Measurements from ENCODE around the gene CDC37L1. TPM values are rescaled to one million over a fixed set of nuclear protein-coding genes. Genes with fewer than 3 reads are reported as not detected.

Gene CDC37L1
- total and polyA plus RNA-seq, 2 experiments from 2014 or later: 26.9 to 29.6 TPM

GRCh38 chr9:4734150-4734549 is 54.8 kb downstream of the CDC37L1 start:
- Histone ChIP-seq H3K4me2 (no peak overlapping the region), H3K79me2 (replicated peaks; ENCODE audit: insufficient read depth) (peaks cover 87% of the 10 kb centered on the region)

DNA sequence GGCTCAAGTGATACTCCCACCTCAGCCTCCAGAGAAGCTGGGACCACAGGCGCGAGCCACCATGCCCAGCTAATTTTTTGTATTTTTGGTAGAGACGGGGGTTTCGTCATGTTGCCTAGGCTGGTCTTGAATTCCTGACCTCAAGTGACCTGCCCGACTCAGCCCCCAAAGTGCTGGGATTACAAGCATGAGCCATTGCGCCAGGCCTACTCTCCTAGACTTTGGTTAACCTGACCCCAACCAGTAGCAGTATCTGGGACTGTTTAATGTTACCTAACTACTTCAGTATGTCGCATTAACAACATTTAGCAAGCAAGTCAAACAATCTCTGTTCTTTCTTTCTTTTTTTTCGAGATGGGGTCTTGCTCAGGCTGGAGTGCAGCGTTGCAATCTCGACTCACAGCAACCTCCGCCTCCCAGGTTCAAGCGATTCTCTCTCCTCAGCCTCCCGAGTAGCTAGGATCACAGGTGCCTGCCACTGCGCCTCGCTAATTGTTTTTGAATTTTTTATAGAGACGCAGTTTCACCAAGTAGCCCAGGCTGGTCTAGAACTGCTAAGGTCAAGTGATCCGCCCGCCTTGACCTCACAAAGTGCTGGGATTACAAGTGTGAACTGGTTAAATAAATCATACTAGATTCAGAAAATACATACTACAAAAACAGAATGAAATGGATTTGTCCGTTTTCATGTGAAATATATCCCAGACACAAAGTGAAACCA is 59.7 kb downstream of the CDC37L1 start:
- no peaks in the 10 kb centered on the region; the same call in 2 of the 3 replicates for H3K9me3 Mint-ChIP-seq
- TF ChIP-seq, protein P1, sequence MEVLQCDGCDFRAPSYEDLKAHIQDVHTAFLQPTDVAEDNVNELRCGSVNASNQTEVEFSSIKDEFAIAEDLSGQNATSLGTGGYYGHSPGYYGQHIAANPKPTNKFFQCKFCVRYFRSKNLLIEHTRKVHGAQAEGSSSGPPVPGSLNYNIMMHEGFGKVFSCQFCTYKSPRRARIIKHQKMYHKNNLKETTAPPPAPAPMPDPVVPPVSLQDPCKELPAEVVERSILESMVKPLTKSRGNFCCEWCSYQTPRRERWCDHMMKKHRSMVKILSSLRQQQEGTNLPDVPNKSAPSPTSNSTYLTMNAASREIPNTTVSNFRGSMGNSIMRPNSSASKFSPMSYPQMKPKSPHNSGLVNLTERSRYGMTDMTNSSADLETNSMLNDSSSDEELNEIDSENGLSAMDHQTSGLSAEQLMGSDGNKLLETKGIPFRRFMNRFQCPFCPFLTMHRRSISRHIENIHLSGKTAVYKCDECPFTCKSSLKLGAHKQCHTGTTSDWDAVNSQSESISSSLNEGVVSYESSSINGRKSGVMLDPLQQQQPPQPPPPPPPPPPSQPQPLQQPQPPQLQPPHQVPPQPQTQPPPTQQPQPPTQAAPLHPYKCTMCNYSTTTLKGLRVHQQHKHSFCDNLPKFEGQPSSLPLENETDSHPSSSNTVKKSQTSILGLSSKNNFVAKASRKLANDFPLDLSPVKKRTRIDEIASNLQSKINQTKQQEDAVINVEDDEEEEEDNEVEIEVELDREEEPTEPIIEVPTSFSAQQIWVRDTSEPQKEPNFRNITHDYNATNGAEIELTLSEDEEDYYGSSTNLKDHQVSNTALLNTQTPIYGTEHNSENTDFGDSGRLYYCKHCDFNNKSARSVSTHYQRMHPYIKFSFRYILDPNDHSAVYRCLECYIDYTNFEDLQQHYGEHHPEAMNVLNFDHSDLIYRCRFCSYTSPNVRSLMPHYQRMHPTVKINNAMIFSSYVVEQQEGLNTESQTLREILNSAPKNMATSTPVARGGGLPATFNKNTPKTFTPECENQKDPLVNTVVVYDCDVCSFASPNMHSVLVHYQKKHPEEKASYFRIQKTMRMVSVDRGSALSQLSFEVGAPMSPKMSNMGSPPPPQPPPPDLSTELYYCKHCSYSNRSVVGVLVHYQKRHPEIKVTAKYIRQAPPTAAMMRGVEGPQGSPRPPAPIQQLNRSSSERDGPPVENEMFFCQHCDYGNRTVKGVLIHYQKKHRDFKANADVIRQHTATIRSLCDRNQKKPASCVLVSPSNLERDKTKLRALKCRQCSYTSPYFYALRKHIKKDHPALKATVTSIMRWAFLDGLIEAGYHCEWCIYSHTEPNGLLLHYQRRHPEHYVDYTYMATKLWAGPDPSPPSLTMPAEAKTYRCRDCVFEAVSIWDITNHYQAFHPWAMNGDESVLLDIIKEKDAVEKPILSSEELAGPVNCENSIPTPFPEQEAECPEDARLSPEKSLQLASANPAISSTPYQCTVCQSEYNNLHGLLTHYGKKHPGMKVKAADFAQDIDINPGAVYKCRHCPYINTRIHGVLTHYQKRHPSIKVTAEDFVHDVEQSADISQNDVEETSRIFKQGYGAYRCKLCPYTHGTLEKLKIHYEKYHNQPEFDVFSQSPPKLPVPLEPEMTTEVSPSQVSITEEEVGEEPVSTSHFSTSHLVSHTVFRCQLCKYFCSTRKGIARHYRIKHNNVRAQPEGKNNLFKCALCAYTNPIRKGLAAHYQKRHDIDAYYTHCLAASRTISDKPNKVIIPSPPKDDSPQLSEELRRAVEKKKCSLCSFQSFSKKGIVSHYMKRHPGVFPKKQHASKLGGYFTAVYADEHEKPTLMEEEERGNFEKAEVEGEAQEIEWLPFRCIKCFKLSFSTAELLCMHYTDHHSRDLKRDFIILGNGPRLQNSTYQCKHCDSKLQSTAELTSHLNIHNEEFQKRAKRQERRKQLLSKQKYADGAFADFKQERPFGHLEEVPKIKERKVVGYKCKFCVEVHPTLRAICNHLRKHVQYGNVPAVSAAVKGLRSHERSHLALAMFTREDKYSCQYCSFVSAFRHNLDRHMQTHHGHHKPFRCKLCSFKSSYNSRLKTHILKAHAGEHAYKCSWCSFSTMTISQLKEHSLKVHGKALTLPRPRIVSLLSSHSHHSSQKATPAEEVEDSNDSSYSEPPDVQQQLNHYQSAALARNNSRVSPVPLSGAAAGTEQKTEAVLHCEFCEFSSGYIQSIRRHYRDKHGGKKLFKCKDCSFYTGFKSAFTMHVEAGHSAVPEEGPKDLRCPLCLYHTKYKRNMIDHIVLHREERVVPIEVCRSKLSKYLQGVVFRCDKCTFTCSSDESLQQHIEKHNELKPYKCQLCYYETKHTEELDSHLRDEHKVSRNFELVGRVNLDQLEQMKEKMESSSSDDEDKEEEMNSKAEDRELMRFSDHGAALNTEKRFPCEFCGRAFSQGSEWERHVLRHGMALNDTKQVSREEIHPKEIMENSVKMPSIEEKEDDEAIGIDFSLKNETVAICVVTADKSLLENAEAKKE (CRISPR knock-in tag; IDR thresholded peaks at IDR 0.05): no peak
- no peak for TF ChIP-seq EZH2phosphoT487 (IDR thresholded peaks at IDR 0.05; ENCODE audit: unreplicated experiment)
- no peak for TF ChIP-seq NANOG (IDR thresholded peaks at IDR 0.05; ENCODE audit: borderline replicate concordance)
- TF ChIP-seq STAT1 (IDR thresholded peaks at IDR 0.05; ENCODE audit: unreplicated experiment): no peak
- no peak for TF ChIP-seq ZNF331 (CRISPR knock-in tag; IDR thresholded peaks at IDR 0.05; ENCODE audit: low read depth)
- TF ChIP-seq, protein P2, sequence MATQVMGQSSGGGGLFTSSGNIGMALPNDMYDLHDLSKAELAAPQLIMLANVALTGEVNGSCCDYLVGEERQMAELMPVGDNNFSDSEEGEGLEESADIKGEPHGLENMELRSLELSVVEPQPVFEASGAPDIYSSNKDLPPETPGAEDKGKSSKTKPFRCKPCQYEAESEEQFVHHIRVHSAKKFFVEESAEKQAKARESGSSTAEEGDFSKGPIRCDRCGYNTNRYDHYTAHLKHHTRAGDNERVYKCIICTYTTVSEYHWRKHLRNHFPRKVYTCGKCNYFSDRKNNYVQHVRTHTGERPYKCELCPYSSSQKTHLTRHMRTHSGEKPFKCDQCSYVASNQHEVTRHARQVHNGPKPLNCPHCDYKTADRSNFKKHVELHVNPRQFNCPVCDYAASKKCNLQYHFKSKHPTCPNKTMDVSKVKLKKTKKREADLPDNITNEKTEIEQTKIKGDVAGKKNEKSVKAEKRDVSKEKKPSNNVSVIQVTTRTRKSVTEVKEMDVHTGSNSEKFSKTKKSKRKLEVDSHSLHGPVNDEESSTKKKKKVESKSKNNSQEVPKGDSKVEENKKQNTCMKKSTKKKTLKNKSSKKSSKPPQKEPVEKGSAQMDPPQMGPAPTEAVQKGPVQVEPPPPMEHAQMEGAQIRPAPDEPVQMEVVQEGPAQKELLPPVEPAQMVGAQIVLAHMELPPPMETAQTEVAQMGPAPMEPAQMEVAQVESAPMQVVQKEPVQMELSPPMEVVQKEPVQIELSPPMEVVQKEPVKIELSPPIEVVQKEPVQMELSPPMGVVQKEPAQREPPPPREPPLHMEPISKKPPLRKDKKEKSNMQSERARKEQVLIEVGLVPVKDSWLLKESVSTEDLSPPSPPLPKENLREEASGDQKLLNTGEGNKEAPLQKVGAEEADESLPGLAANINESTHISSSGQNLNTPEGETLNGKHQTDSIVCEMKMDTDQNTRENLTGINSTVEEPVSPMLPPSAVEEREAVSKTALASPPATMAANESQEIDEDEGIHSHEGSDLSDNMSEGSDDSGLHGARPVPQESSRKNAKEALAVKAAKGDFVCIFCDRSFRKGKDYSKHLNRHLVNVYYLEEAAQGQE (IDR thresholded peaks at IDR 0.05; ENCODE audit: unreplicated experiment): no peak
- TF ChIP-seq ZNF114 (CRISPR knock-in tag; IDR thresholded peaks at IDR 0.05): no peak
- no peak for TF ChIP-seq JUNB (IDR thresholded peaks at IDR 0.05; ENCODE audit: unreplicated experiment)

More at GRCh38 chr9:4734150-4734549, 54.8 kb downstream of the CDC37L1 start:
- H3F3A ChIP-seq (replicated peaks; ENCODE audit: low read depth): no peaks in the 10 kb centered on the region
- Mint-ChIP-seq H3K27me3 (ENCODE audit: insufficient read depth, low read depth, poor library complexity) (peaks cover 3% of the 10 kb centered on the region), H3K9me3 (no peaks in the 10 kb centered on the region), H3K27ac (no peak overlapping the region), H3K4me3 (no peak overlapping the region), H3K36me3 (ENCODE audit: low read depth) (0 out of 3 replicates have a peak, but pooled peaks cover 3% of the 10 kb centered on the region), H3K4me1 (peaks cover 3% of the 10 kb centered on the region; the same call in 2 of the 3 replicates)
- peaks cover 14% of the 10 kb centered on the region for H4K20me1 ChIP-seq (replicated peaks; ENCODE audit: insufficient read depth)
- DNase-seq (ENCODE audit: low spot score) (no peak), ATAC-seq (no peak)
- H2AFZ ChIP-seq: no peak overlapping the region
- H3K27me3 ChIP-seq (ENCODE audit: insufficient read depth): no peaks in the 10 kb centered on the region
- no peaks in the 10 kb centered on the region for H3K9me2 ChIP-seq (ENCODE audit: insufficient read depth)
- peaks cover 3% of the 10 kb centered on the region; the same call in 1 of the 2 replicates for H3K36me3 ChIP-seq (ENCODE audit: insufficient read depth)
- no peak overlapping the region for H3K27ac ChIP-seq (ENCODE audit: low read depth)
- no peak overlapping the region for H3K4me3 ChIP-seq
- TF ChIP-seq ZNF114 (CRISPR knock-in tag; IDR thresholded peaks at IDR 0.05): no peak
- no peak for TF ChIP-seq CREB1 (CRISPR knock-in tag; IDR thresholded peaks at IDR 0.05; ENCODE audit: low read depth)
- TF ChIP-seq POLR2AphosphoS5 (IDR thresholded peaks at IDR 0.05; ENCODE audit: low read depth): no peak
- TF ChIP-seq STAT1 (IDR thresholded peaks at IDR 0.05; ENCODE audit: unreplicated experiment): no peak
- peaks cover 6% of the 10 kb centered on the region for H3K4me1 ChIP-seq (ENCODE audit: insufficient read depth)

More for the DNA sequence above, 59.7 kb downstream of the CDC37L1 start:
- DNase-seq (ENCODE audit: low spot score) (no peak), ATAC-seq (no peak)
- Mint-ChIP-seq H3K27me3 (ENCODE audit: insufficient read depth, low read depth, poor library complexity) (peaks cover 13% of the 10 kb centered on the region), H3K4me3 (peak overlapping the region; percentile 84), H3K4me1 (peaks cover 32% of the 10 kb centered on the region), H3K36me3 (ENCODE audit: low read depth) (no peaks in the 10 kb centered on the region; the same call in 2 of the 3 replicates), H3K27ac (no peak overlapping the region)
- Histone ChIP-seq H3K4me2 (peak overlapping the region; percentile 83), H3K4me3 (peak overlapping the region; percentile 64), H4K20me1 (replicated peaks; ENCODE audit: insufficient read depth) (peaks cover 11% of the 10 kb centered on the region), H3K27ac (ENCODE audit: low read depth) (no peak overlapping the region), H3F3A (replicated peaks; ENCODE audit: low read depth) (no peaks in the 10 kb centered on the region; the same call in 1 of the 2 replicates), H3K27me3 (ENCODE audit: insufficient read depth) (no peaks in the 10 kb centered on the region), H3K9me2 (ENCODE audit: insufficient read depth) (no peaks in the 10 kb centered on the region), H3K4me1 (ENCODE audit: insufficient read depth) (peaks cover 35% of the 10 kb centered on the region), H2AFZ (no peak overlapping the region), H3K79me2 (replicated peaks; ENCODE audit: insufficient read depth) (peaks cover 54% of the 10 kb centered on the region), H3K36me3 (ENCODE audit: insufficient read depth) (peaks cover 3% of the 10 kb centered on the region; the same call in 1 of the 2 replicates)
